ENCODE data around the gene PBX4.

GRCh38 chr19:19531951-19532805 lies 86.3 kb downstream of the PBX4 start:
- TF ChIP-seq CTCF (IDR thresholded peaks at IDR 0.05), result peak; percentile 81 to 95
- TF ChIP-seq POLR2AphosphoS5 (IDR thresholded peaks at IDR 0.05), result no peak
- no peak for TF ChIP-seq POLR2A (IDR thresholded peaks at IDR 0.05)
- no peak for TF ChIP-seq EP300 (IDR thresholded peaks at IDR 0.05)
